Kidney capillary endothelial cell (primary cell): ENCODE measurements around the gene L1CAM.
A peak's percentile ranks its signal among the peaks of the same experiment; 100 is the strongest.
"Not testable (repeated sequence)": the region's sequence is repeated elsewhere in the genome, so short reads cannot be mapped to it uniquely, and the experiment has no call there.

ENCODE experiments used
- DNase-seq: peaks from one replicate; pipeline ENCODE4 v3.0.0-alpha.2; 2018; ENCODE audit warnings: low spot score

Gene L1CAM

GRCh38 chrX:153828308-153828707 is 57.7 kb downstream of the L1CAM start:
- no peak for DNase-seq

DNA sequence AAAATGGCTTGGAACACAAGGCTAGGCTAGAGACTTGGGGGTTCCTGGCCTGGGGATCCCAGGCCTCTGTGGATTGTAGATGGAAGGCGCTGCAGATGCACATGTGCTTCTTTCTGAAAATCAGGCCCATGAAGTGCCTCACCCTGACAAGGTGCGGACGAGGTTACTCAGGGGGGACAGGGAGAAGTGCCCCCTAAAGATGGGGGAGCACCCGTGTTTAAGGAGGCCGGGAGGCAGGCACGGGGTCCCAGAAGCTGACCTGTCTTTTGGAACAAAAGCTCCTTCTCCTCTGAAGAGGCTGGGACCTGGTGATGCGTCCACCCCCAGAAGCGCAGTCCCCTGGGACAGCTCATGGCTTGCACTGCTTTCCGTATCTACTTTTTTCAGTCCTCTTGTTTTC is 58.1 kb downstream of the L1CAM start:
- DNase-seq = no peak

GRCh38 chrX:153827016-153827415 is 59.0 kb downstream of the L1CAM start:
- DNase-seq = no peak

GRCh38 chrX:153825042-153825441 is 60.9 kb downstream of the L1CAM start:
- no peak for DNase-seq

GRCh38 chrX:153824348-153824747 is 61.6 kb downstream of the L1CAM start:
- DNase-seq = no peak

GRCh38 chrX:153821066-153821465 is 64.9 kb downstream of the L1CAM start:
- DNase-seq = no peak

DNA sequence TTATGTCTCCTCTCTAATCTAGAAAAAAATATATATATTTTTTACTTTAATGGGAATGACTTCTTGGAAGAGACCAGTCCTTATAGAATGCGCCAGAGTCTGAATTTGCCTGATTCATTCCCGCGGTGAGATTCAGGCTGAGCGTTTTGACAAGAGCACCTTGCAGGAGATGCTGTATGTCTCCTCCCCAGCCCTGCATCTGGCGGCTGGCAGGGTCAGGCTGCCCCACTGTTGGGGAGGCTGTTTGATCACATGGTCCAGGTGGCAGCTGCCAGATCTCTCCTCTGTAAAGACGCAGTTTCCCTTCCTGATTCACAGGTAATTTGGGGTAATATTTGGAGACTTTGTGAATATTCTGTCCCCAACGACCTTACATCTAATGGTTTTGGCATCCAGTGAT is 65.4 kb downstream of the L1CAM start:
- DNase-seq = no peak

GRCh38 chrX:153819384-153820040 is 66.5 kb downstream of the L1CAM start:
- DNase-seq = no peak

GRCh38 chrX:153818571-153819383 is 67.2 kb downstream of the L1CAM start:
- DNase-seq = peak; percentile 16

GRCh38 chrX:153818064-153818463 is 67.9 kb downstream of the L1CAM start:
- DNase-seq = not testable (repeated sequence)

- no peak for DNase-seq
Observed at GRCh38 chrX:153816831-153817690, 68.9 kb downstream of the L1CAM start.

DNA sequence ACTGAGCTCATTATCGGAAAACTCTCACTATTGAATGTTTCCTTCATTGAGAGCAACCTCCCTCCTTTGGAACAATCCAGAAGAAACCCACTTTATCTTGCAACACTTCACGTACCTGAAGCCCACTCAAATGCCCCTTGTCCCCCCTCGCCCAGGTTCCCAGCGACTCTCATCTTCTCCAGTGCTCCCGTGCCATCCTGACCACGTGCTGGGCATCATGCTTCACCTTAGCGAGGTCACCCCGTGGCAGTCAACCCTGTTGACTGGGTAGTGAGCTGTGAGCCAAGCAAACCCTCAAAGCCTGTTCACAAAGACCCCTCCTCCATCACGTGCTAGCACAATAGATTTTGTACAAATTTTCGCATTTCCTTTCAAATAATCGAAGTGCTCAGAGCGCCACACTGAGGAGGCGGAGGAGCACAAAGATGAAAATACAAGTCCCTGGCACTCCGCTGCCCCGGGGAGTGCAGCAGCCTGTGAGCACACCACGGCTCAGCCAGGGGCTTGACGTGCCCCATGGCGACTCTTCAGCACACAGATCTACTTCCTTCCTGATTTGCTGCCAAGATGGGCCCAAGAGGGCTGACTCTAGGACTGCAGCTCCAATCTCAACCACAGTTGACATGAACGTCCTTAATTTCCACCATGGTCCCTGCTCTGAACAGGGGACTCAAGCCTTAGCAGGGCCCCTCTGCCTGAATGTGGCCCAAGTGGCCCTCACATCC is 71.2 kb downstream of the L1CAM start:
- no peak for DNase-seq

DNA sequence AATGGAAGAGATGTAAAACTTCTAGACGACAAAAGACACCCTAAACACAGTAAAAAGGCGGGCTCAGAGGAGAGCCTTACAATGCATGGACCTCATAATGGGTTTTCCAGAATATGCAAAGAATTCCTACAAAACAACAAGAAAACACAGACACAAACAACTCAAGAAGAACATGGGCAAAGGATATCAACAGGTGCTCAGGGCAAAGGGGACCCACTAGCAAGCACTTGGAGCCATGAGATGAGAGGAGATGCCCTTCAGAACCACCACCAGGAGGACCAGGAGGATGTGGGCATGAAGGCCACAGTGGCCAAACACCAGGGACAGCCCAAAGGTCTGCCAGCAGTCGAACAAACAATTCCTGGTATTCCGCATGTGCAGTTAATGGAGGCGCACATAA is 72.8 kb downstream of the L1CAM start:
- no peak for DNase-seq

DNA sequence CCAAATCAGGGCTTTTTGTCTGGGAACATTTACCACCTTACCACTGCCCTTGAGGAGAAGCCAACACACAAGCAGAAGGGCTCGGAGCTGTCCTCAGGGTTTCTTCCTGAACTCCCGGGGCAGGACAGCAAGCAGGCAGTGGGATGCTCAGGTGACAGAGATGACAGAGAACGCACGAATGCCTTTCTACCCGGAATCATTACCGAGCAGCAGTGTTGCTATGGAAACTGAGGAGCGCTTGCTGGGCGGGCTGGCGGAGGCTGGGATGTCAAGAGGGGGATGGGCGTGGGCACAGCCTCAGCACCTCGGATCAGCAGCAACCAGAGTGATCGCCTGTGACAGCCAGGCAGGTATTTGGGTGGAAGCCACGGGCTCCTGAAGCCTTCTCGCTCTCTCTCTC is 73.8 kb downstream of the L1CAM start:
- no peak for DNase-seq
